ENCODE results near the gene PCSK7. TPM values are rescaled to one million over a fixed set of nuclear protein-coding genes. Genes with fewer than 3 reads are reported as not detected.

Gene PCSK7
- total RNA-seq, 1 experiment from 2014 or later = 50.7 TPM

DNA sequence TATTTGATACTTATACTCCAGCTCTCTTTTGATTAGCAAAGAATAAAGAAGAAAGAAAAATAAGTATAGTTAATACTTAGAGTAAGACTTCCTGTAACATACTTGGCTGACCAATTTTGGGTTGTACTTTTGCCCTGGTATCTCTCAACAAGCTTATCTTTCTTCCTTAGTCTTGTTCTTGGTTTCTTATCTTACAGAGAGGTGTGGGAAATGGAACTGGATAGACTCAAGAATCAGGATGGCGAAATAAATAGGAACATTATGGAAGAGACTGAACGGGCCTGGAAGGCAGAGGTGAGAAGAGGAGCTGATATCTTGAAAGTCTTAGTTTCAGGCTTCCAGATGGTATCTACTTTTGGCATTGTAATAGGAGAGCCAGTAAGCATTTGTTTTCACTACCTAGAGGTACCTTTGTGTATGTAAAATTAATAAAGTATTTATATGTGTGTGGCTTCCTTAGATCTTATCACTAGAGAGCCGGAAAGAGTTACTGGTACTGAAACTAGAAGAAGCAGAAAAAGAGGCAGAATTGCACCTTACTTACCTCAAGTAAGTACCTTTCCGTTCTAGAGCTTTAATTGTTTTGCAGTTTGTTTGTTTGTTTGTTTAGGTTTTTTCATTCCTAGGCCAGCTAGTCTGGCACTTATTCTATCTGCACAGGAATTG, 48.0 kb upstream of the PCSK7 start:
- H3K27ac Mint-ChIP-seq = no peak overlapping the region
- TF ChIP-seq, protein P1, sequence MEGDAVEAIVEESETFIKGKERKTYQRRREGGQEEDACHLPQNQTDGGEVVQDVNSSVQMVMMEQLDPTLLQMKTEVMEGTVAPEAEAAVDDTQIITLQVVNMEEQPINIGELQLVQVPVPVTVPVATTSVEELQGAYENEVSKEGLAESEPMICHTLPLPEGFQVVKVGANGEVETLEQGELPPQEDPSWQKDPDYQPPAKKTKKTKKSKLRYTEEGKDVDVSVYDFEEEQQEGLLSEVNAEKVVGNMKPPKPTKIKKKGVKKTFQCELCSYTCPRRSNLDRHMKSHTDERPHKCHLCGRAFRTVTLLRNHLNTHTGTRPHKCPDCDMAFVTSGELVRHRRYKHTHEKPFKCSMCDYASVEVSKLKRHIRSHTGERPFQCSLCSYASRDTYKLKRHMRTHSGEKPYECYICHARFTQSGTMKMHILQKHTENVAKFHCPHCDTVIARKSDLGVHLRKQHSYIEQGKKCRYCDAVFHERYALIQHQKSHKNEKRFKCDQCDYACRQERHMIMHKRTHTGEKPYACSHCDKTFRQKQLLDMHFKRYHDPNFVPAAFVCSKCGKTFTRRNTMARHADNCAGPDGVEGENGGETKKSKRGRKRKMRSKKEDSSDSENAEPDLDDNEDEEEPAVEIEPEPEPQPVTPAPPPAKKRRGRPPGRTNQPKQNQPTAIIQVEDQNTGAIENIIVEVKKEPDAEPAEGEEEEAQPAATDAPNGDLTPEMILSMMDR (conservative IDR thresholded peaks at IDR 0.05) = no peak
- no peak for DNase-seq
- H3K18ac ChIP-seq (ENCODE audit: insufficient read length, low read depth, low read length) = no peak overlapping the region
- no CpG with 5 or more reads among the region's 4 CpGs for WGBS (ENCODE audit: extremely low coverage, insufficient read length, low lambda C conversion rate)
- no peak overlapping the region for H2AFZ ChIP-seq (ENCODE audit: low read length)
- H3K4me1 ChIP-seq (ENCODE audit: insufficient read depth, low read length) = no peaks in the 10 kb centered on the region
- H3K79me1 ChIP-seq (ENCODE audit: insufficient read depth, low read depth, low read length, poor library complexity, severe bottlenecking) = no peaks in the 10 kb centered on the region
- peaks cover 18 to 52% (median 52%) of the 10 kb centered on the region in 3 experiments; a peak in 6 of 7 replicates for H3K36me3 Mint-ChIP-seq (ENCODE audit: insufficient read depth in 1 of 3, low read depth in 3 of 3)
- no peaks in the 10 kb centered on the region for H3K9me3 ChIP-seq (ENCODE audit: control insufficient read depth, low read depth, low read length)
- peaks cover 0 to 2% of the 10 kb centered on the region in 2 experiments; a peak in 1 of 4 replicates for H3K4me1 Mint-ChIP-seq
- H3K79me2 ChIP-seq (ENCODE audit: insufficient read depth, low read length) = no peaks in the 10 kb centered on the region
- H4K8ac ChIP-seq (replicated peaks; ENCODE audit: insufficient read length, low read depth, low read length) = no peak overlapping the region
- H3K27me3 ChIP-seq (ENCODE audit: insufficient read depth, low read length) = no peaks in the 10 kb centered on the region
- no peak overlapping the region; a peak in 1 of 5 replicates for H3K4me3 Mint-ChIP-seq
- no peak overlapping the region for H4K5ac ChIP-seq (ENCODE audit: insufficient read length, low read depth, low read length)
- H3K23me2 ChIP-seq (ENCODE audit: insufficient read length, low read depth, low read length, poor library complexity, severe bottlenecking) = no peaks in the 10 kb centered on the region
- no peak overlapping the region for H3K23ac ChIP-seq (ENCODE audit: insufficient read length, low read depth, low read length)
- no peak overlapping the region for H3K56ac ChIP-seq (ENCODE audit: insufficient read length, low read depth, low read length)
- no peak overlapping the region for H2BK20ac ChIP-seq (ENCODE audit: low read depth, low read length, poor library complexity, severe bottlenecking)
- no peak overlapping the region for H4K91ac ChIP-seq (ENCODE audit: insufficient read length, low read depth, low read length)
- no peak overlapping the region for H3K4me2 ChIP-seq (ENCODE audit: insufficient read depth, insufficient read length, low read length)
- no peaks in the 10 kb centered on the region for H3K27me3 Mint-ChIP-seq (ENCODE audit: low read depth)
- no peak overlapping the region for H3K27ac ChIP-seq (ENCODE audit: insufficient read length, low read depth, low read length)
- H2BK5ac ChIP-seq (ENCODE audit: insufficient read length, low read length) = no peak overlapping the region
- H2BK120ac ChIP-seq (ENCODE audit: low read depth, low read length, poor library complexity, severe bottlenecking) = no peak overlapping the region
- H3K14ac ChIP-seq (ENCODE audit: insufficient read depth, low read length) = no peak overlapping the region
- no peak overlapping the region for H3K9ac ChIP-seq (ENCODE audit: extremely low read depth, insufficient read length, low read length)
- no peaks in the 10 kb centered on the region for H3K9me3 Mint-ChIP-seq
- H3T11ph ChIP-seq (ENCODE audit: low read length) = no peak overlapping the region
- H2AK5ac ChIP-seq (ENCODE audit: insufficient read length, low read length) = no peak overlapping the region
- no peak overlapping the region for H2BK12ac ChIP-seq (ENCODE audit: insufficient read length, low read depth, low read length)
- H2BK15ac ChIP-seq (ENCODE audit: low read depth, low read length) = no peak overlapping the region
- no peak overlapping the region for H3K4ac ChIP-seq (ENCODE audit: low read depth, low read length)
- no peaks in the 10 kb centered on the region for H4K20me1 ChIP-seq (ENCODE audit: control insufficient read depth, insufficient read depth, insufficient read length)
